SKM-1 treated with dmso at 0.1 percent for 144 hours (cell line): Measurements from ENCODE around the gene SLC39A11.

ENCODE experiments used
- DNase-seq: peaks from one replicate; lab custom pipeline; 2025; ENCODE audit not compliant: unreplicated experiment; lab: John Stamatoyannopoulos, UW

Gene SLC39A11

GRCh38 chr17:72609501-72609900 is 483.0 kb downstream of the SLC39A11 start:
- DNase-seq, result no peak

- no peak for DNase-seq
Observed at GRCh38 chr17:72608436-72608835, 484.1 kb downstream of the SLC39A11 start.

- DNase-seq, result no peak
Observed at GRCh38 chr17:72606656-72607055, 485.8 kb downstream of the SLC39A11 start.

GRCh38 chr17:72605543-72605942 is 486.9 kb downstream of the SLC39A11 start:
- DNase-seq, result no peak

GRCh38 chr17:72604518-72604917 is 488.0 kb downstream of the SLC39A11 start:
- no peak for DNase-seq

- DNase-seq, result peak; percentile 28
Observed at GRCh38 chr17:72603420-72604242, 488.9 kb downstream of the SLC39A11 start.

GRCh38 chr17:72602517-72603419 is 489.7 kb downstream of the SLC39A11 start:
- DNase-seq, result peak; percentile 59

GRCh38 chr17:72600934-72601333 is 491.6 kb downstream of the SLC39A11 start:
- DNase-seq, result no peak

GRCh38 chr17:72599891-72600290 is 492.6 kb downstream of the SLC39A11 start:
- no peak for DNase-seq

- no peak for DNase-seq
Observed at GRCh38 chr17:72598695-72599094, 493.8 kb downstream of the SLC39A11 start.

- DNase-seq, result no peak
Observed at GRCh38 chr17:72597354-72598087, 495.0 kb downstream of the SLC39A11 start.
